Ovary (tissue), 3 donors: ENCODE data around the gene CAPN5.

Experiments used
- EP300 ChIP-seq: sonication (generic); formaldehyde crosslinking; IDR thresholded peaks from one replicate; pipeline ENCODE4 v1.6.1; 2017; ENCODE audit warnings: antibody characterized with exemption
- POLR2A ChIP-seq: fragments of 450-650 bp; IDR thresholded peaks from one replicate; pipeline ENCODE4 v1.6.1; 2017; ENCODE audit warnings: antibody characterized with exemption, mild to moderate bottlenecking, moderate library complexity
- TF ChIP-seq, protein P1 (sequence below), 3 donors: fragments of 450-650 bp in 2 of 3; fragments of 200-600 bp in 1 of 3; IDR thresholded peaks; one replicate each; pipeline versions ENCODE4 v1.5.1 to v1.8.0; 2016 to 2022; ENCODE audit warnings: antibody characterized with exemption in 3 of 3, mild to moderate bottlenecking in 1 of 3
- donor health status: DM: no; HTN: no; CAD: no.

DNA sequence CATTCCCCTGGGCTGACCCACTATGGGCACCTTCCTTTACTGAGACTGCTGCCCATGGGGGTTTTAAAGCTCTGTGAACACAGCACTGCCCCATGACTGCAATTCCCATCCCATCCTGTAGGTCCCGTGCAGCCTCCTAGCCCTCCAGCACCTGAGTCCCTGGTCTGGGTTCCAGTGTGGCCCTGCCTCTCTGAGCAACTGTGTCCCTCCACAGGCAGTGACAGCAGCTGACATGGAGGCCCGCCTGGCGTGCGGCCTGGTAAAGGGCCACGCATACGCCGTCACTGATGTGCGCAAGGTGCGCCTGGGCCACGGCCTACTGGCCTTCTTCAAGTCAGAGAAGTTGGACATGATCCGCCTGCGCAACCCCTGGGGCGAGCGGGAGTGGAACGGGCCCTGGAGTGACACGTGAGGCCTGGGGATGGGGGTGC is 48.4 kb downstream of the CAPN5 start:
- TF ChIP-seq, protein P1, sequence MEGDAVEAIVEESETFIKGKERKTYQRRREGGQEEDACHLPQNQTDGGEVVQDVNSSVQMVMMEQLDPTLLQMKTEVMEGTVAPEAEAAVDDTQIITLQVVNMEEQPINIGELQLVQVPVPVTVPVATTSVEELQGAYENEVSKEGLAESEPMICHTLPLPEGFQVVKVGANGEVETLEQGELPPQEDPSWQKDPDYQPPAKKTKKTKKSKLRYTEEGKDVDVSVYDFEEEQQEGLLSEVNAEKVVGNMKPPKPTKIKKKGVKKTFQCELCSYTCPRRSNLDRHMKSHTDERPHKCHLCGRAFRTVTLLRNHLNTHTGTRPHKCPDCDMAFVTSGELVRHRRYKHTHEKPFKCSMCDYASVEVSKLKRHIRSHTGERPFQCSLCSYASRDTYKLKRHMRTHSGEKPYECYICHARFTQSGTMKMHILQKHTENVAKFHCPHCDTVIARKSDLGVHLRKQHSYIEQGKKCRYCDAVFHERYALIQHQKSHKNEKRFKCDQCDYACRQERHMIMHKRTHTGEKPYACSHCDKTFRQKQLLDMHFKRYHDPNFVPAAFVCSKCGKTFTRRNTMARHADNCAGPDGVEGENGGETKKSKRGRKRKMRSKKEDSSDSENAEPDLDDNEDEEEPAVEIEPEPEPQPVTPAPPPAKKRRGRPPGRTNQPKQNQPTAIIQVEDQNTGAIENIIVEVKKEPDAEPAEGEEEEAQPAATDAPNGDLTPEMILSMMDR (IDR thresholded peaks at IDR 0.05), result no peak
- no peak for TF ChIP-seq POLR2A
- no peak for TF ChIP-seq EP300
